NB4 (cell line): ENCODE data around the gene PCP4L1.

Experiments used
- CTCF ChIP-seq: IDR thresholded peaks from one replicate; pipeline ENCODE4 v1.5.1; 2012; ENCODE audit warnings: low read depth, low read length
- POLR2A ChIP-seq: IDR thresholded peaks from 2 replicates; pipeline ENCODE4 v1.6.1; 2011; ENCODE audit warnings: mild to moderate bottlenecking; ENCODE audit not compliant: insufficient read length; ENCODE audit errors: extremely low read depth

DNA sequence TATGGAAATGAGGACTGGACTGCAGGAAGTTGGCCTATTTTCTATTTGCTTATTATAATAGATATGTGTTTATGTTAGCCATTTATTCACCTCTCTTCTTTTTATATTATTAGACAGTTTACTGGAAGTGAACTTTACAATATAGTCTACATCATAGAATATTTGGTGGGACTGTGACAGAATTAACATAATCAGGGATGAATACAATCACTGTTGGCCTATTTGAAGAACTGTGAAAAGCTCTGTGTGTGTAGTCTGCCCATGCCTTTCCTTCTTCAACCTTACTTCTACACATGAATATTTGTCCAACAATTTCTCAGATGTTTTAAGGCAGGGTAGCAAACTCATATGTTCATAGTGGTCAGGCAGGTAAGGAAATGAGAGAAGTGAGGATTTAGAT lies 38.9 kb downstream of the PCP4L1 start:
- no peak for TF ChIP-seq POLR2A
- no peak for TF ChIP-seq CTCF
